Daoy (cell line): Measurements from ENCODE around the gene SMG9. TPM values are rescaled to one million over a fixed set of nuclear protein-coding genes. Genes with fewer than 3 reads are reported as not detected.

Source experiments
- DNase-seq: peaks from one replicate; pipeline ENCODE4 v3.0.0-alpha.2; 2015; ENCODE audit warnings: low read depth
- total RNA-seq: library from RNA; depleted of rRNA; stranded (reverse); fragments of >200 nt; shearing (Covaris generic); gene quantifications from 2 replicates; pipeline ENCODE4 v1.2.3, GENCODE V29; 2014

The SMG9 gene
- total RNA-seq, 1 experiment from 2014 or later, result 14.1 TPM

DNA sequence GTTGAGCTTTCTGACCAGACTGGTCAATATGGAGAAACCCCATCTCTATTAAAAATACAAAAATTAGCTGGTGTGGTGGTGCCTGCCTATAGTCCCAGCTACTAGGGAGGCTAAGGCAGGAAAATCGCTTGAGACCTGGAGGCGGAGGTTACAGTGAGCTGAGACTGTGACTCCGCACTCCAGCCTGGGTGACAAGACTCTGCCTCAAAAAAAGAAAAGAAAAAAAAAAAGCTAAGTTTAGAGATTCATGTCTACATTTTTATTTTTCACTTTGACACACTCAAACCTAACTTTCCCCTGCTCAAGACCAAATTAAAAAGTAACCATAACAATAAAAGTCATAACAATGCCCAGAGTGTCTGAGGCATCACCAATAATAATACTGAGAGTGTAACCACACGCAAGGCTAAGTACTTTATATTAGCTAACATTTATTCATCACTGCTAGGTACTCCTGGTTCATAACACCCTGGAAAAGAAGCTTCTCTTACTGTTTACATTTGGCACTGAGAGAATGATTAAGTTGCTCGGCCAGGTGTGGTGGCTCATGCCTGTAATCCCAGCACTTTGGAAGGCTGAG lies 33.2 kb downstream of the SMG9 start:
- no peak for DNase-seq

DNA sequence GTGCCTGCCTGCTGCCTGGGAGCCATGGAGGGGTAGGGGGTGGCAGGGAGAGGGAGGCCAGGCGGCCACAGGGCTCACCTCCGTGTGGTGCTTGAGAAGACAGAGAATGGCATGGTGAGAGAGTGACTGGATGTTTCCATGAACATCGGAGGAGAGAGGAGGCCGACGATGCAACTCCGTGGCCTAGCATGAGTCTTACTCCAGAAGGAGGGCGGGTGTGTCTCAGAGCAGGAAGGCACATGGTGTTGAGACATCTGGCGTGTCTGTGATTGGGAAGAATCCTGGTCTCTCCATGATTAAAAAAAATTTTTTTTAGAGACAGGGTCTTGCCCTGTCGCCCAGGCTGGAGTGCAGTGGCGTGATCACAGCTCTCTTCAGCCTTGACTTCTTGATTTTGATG lies 33.8 kb downstream of the SMG9 start:
- no peak for DNase-seq

DNA sequence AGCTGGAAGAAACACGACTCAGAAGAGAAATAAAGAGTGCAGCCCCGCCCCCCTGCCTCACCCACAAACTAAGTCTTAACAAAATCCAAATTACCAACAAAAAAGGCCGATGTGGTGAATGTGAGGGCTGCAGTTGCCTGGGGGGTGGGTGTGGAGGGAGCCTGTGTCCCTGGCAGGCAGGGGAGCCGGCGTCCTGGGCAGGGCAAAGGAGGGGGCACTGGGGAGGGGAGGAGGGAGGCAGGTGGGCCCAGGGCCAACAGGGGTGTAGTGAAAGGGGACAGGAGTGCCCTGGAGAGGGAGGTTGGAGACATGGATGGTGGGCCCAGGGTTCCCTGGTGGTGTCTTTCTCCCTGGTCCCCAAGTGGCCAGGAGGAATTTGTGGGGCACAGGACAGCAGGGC lies 34.8 kb downstream of the SMG9 start:
- no peak for DNase-seq

DNA sequence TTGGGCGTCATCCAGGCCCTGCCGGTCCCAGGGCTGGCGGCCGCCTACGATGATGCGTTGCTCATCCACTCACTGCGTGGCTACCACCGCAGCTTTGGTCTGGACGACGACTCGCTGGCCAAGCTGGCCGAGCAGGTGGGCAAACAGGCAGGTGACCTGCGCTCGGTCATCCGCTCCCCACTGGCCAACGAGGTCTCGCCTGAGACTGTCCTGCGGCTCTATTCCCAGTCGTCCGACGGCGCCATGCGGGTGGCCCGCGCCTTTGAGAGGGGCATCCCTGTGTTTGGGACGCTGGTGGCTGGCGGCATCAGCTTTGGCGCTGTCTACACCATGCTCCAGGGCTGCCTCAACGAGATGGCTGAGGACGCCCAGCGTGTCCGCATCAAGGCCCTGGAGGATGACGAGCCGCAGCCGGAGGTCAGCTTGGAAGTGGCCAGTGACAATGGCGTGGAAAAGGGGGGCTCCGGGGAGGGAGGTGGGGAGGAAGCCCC lies 35.3 kb downstream of the SMG9 start:
- DNase-seq, result no peak

DNA sequence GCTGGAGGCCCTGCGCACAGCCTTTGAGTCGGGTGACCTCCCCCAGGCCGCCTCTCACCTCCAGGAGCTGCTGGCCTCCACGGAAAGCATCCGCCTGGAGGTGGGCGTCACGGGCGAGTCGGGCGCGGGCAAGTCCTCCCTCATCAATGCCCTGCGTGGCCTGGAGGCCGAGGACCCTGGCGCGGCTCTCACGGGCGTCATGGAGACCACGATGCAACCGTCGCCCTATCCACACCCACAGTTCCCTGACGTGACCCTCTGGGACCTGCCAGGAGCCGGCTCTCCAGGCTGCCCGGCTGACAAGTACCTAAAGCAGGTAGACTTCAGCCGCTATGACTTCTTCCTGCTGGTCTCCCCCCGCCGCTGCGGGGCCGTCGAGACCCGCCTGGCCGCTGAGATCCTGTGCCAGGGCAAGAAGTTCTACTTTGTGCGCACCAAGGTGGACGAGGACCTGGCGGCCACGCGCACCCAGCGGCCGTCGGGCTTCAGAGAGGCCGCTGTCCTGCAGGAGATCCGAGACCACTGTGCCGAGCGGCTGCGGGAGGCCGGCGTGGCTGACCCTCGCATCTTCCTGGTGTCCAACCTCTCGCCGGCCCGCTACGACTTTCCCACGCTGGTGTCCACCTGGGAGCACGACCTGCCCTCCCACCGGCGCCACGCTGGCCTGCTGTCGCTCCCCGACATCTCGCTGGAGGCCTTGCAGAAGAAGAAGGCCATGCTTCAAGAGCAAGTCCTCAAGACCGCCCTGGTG lies 36.0 kb downstream of the SMG9 start:
- no peak for DNase-seq

DNA sequence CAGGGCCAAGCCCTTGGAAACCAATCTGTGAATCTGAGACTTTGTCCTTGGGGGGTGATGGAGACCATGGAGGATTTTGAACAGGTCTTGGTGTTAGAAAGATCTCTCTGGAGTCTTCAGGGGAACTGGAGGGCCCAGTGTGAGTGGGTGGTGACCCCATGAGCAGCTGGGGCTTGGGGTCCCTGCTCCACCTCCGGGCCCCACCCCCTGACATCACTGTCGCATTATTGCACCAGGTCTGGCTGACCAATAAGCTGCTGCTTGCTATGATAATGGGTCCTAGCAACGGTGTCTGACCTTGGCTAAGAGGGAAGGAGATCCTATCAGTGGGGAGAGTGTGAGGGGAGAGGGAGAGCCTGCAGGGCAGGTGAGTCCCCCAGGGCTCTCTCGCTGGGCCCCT lies 39.0 kb downstream of the SMG9 start, which contains the start of gene IRGC:
Gene IRGC, plus strand, starts transcription at position 301 of the 400 bp plus-strand sequence. CDS start 2,483 bp downstream, outside the sequence.
- DNase-seq, result no peak

DNA sequence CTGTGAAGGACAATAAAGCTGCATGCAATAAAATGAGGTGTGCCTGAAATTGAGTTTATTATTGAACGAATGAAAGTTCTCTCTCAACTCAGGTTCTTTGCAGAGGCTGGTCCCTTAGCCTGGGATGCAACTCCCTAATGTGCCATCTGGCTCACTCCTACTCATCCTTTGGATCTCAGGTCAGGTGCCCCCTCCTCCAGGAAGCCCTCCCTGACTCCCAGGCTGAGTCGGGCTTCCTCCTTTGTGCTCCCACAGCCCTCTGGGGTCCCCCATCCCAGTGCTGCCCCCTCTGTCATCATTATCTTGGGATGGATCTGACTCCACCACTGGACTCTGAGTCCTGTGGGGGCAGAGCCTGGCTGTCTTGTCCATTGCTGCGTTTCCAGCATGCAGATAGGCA lies 41.6 kb downstream of the SMG9 start:
- DNase-seq, result no peak

DNA sequence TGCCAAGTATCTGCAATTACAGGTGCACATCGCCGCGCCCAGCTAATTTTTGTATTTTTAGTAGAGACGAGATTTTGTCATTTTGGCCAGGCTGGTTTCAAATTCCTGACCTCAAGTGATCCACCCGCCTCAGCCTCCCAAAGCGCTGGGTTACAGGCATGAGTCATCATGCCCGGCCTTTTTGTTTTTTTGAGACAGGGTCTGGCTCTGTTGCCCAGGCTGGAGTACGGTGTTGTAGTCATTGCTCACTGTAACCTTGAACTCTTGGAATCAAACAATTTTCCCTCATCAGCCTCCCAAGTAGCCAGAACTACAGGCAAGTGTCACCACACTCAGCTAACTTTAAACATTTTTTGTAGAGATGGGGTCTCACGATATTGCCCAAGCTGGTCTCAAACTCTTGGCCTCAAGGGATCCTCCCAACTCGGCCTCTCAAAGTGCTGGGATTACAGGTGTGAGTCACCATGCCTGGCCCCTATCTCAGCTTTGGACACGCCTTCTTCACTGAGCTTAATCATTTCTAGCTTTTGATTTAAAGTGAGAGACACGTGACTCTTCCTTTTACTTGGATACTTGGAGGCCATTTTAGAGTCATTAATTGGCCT lies 42.9 kb downstream of the SMG9 start:
- DNase-seq, result peak; percentile 49

DNA sequence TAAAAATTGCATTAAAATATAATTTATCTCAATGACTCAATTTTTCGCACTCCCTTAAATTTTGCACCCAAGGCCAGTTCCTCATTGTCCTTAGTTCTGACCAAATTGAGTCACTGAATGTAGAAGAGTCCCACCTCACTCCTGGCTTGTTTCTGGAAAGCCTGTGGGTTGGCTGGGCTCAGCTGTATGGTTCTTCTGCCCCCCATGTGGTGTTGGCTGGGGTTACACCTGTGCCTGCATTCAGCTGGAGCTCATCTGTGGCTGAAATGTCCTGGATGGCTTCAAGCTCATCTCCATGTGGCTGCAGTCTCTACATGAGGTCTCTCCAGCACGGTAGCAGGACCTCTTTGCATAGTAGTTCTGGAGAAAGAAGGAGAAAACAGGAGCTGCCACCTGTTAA lies 46.0 kb downstream of the SMG9 start:
- no peak for DNase-seq

DNA sequence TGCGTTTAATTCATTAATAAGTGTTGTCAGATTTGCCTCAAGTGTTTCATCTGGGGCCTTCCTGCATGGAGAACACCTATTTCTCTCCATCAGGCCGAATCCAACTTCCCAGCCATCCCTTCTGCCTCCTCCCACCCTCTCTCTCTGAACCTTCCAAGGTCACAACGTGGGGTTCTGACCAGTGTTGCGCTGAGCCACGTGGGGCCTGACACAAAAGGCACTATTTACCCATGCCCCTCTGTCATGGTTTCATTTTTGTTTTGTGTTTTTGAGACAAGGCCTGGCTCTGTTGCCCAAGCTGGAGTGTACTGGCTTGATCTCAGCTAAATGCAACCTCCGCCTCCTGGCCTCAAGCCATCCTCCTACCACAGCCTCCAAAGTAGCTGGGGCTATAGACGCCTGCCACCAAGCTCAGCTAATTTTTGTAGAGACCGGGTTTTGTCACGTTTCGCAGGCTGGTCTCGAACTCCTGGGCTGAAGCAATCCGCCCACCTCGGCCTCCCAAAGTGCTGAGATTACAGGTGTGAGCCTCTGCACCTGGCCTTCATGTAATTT lies 47.5 kb downstream of the SMG9 start:
- no peak for DNase-seq

DNA sequence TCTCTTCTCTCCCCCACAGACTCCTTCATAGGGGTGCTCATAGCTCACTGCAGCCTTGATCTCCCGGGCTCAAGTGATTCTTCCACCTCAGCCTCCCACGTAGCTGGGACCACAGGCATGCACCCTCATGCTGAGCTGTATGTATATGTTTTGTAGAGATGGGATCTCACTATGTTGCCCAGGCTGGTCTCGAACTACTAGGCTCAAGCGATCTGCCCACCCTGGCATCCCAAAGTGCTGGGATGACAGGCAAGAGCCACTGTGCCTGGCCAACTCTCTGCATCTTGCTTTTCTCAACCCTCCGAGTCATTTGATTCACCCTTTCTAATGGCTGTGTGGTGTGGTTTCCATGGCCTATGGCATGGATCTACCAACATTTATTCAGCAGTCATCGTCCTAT lies 49.0 kb downstream of the SMG9 start:
- DNase-seq, result no peak

DNA sequence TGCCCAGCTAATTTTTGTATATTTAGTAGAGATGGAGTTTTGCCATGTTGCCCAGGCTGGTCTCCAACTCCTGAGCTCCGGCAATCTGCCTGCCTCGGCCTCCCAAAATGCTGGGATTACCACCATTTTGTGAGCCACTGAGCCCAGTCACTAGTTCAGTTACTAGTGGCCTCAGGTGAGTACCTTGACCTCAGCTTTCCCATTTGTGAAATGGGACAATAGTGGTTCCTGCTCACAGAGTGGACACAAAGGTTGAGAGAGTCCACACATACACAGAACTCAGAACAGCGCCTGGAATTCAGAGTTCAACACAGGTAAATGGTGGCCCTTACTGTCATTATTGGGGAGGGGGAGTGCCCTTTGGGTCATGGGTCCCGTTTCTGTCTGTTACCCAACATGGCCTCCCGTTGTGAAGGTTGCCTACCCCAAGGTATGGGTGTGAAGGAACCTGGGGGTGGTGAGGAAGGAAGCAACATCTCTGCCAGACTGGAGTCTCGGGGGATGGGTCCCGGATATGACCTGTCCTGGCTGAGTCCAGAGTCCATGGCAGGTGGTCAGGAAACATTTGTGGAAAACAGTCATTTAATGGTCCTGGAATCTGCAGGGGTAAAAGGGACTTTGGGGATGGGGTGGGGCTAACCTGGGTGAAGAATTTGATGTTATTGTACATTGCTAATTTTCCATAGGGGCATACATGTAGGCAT lies 50.6 kb downstream of the SMG9 start:
- DNase-seq, result peak; percentile 25

DNA sequence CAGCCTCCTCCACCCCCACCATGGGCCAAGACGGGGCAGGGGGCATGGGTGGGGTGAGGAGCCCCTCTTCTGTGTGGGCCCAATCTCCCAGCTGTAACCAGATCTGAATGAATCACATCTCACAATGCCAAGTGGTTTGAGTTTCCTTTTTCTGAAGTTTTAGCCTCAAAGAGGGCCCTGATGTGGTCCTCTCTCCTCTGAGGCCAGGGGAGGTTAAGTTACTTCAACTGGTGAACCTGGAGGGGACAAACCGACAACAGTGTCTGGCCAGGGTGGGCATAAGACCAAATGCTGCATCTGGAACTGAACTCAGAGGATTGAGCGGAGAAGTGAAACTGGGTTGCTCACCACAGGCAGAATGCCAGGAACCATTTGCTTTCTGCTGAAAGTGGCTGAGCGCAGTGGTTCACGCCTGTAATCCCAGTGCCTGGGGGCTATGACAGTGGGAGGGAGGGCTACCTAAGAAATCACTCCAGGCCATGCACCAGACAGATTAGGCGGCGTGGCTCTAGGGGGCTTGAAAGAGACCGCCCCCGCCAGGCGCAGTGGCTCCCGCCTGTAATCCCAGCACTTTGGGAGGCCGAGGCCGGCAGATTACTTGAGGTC lies 54.3 kb downstream of the SMG9 start:
- peak; percentile 92 for DNase-seq

DNA sequence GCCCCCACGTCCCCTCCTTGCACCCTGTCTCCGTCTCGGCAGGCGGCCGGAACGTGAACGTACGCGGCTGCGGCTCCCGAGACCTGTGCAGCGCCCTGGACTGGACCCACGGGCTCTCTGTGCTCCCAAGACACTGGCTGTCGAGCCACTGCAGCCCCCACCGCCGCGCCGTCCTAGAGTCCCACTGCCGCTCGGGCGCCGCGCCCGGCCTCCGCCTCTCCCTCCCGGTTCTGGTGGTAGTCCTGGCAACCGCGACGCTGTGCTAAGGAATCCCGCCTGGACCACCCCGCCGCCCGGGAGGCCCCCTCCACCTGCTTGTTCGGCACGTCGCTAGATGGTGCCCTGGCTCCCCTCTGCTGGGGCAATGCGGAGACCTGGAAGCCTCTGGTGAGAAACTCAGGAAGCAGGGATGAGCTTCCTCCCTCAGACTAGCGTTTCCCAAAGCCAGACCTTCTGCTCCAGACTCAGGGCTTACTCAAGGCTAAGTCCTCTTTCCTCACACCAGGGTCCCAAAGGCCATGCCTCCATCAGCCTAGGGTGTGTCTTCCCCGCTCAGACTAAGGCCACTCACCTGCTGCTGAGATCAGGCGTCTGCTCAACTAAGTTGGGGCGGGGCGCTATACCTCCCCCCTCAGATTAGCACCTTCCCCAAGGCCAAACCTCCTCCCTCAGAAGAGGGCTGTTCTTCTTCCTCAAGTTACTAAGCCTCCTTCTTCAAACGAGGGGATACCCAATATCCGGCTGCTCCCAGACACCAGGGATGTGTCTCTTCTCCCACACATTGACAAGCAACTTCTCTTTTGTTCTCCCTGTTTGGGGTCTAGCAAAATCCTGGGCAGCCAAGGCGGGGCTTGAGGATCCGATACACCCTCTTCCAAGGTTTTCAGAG lies 55.0 kb downstream of the SMG9 start:
- DNase-seq, result no peak

DNA sequence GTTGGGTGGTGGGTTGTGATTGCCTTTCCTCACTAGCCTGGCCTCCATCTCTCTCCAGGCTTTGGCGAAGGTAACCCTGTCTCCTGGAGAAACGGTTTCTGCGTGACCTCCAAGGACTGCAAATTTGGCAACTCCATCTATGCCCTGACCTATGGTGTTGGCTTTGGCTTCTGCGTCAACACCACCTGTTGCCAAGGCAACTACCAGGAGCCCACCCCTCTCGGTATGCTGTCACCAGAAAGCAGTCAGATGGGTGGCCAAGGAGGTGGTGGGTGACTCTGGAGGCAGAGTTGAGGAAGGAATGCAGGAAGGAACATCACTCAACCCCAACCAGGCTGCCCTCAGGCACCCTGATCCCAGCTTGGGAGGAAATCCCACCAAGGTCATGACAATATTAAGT lies 57.5 kb downstream of the SMG9 start:
- no peak for DNase-seq

DNA sequence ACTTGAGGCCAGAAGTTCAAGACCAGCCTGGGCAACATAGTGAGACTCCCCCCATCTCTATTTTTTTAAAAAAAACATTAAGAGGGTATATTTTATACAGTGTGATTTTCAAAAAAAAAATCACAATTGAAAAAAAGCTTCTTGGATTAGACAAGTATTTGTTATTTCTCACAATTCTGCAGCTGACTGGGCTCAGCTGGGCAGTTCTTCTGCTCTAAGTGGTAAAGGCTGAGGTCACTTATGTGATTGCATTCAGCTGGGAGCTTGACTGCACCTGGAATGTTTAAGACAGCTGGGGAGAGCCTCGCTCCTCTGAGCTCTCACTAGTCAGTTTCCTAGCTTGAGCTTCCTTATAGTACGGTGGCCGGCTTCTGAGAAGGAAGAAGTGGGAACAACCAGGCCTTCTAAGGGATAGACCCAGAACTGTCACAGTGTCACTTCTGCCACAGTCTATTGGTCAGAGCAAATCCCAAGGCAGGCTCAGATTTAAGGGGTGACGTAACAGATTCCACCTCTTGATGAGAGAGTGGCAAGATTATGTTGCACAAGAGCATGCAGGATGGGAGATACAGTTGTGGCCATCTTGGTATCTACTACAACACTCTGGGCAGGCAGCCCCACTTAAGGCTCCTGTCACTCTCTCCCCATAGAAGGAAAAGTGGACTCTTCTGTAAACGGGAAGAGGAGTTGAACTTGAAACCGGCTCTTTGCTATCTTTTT lies 58.6 kb downstream of the SMG9 start:
- DNase-seq, result no peak

DNA sequence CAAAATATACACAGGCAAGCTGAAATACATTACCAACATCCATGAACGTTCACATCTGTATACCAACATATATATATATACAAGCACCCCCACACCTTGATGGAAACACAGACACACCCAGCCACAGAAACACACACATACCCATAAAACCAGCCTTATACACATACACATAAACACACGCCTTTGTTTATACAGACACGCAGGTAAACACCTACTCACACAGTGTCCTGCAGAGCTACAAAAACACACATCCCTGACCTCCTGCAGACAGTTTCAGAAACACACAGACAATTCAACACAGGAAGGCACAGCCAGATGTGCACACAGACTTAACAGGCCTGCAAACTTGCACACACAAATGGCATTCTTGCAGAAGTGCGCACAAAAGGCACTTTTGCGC lies 60.2 kb downstream of the SMG9 start:
- DNase-seq, result no peak

DNA sequence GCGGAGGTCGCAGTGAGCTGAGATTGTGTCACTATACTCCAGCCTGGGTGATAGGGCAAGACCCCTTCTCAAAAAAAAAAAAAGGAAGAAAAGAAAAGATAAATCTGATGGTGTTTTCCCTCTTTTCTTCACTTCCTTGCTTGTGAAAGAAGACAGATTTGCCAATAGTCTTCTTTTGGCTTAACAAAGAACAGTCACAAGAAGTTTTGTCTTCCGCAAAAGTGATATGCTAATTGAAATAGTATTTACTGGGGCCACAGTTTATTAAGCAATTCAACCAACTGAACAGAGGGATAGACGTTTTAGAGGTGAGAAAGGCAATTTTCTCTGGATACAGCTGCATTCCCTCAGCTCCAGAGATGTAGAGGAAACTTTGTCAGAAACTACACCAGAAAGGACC lies 61.9 kb downstream of the SMG9 start:
- DNase-seq, result no peak

DNA sequence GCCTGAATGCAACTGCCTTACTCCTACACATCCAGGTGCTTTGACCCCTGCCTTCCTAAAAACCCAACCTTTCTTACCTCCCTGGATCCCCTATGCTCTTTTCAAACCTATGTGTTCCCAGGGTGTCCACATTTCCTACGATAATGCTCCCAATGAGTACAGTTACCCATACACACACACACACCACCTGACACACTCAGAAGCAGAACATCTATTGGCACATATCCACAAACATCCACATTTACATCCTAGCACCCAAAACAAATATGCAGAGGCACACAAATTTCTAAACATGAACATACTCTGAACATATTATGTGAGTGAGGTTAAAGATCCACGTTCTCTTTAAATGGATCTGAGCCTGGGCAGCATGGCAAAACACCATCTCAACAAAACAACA lies 62.4 kb downstream of the SMG9 start:
- no peak for DNase-seq

DNA sequence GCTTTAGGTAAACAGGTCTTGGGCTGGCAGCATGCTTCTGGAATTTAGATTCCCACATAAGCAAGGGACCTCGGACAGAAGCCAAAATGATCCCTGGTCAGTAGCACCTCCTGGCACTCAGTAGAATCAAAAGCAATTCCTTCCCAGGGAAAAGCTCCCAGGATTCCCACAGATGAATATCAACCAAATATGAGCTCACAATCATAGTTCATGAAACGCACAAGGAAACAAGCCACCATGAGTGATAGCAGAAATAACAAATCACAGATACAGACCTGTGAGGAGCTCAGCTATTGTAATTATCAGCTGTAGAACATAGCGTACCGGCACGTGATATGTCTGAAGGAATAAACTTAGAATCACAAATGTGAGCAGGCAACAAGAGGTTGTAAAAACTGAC lies 63.0 kb downstream of the SMG9 start:
- no peak for DNase-seq
